Right renal cortex interstitium (tissue), 3 donors: ENCODE measurements around the gene KCNAB1. TPM values are rescaled to one million over a fixed set of nuclear protein-coding genes. Genes with fewer than 3 reads are reported as not detected.

Experiments used
- DNase-seq, 3 donors: peaks; one replicate each; pipeline ENCODE4 v3.0.0-alpha.2; 2013; ENCODE audit warnings: low read depth in 3 of 3, low spot score in 2 of 3
- polyA plus RNA-seq, 3 donors: library from polyadenylated mRNA; unstranded; fragments of 120-200 nt; gene quantifications; one replicate each; pipeline ENCODE4 v1.2.1, GENCODE V29; 2013; ENCODE audit not compliant: insufficient read length in 3 of 3

The KCNAB1 gene
- polyA plus RNA-seq, 3 donors, result 2.9 to 3.7 (median 3.0) TPM

- no peak for DNase-seq
These were observed 184.0 kb downstream of the KCNAB1 start for GRCh38 chr3:156304406-156304805.

GRCh38 chr3:156305672-156306071 lies 185.3 kb downstream of the KCNAB1 start:
- DNase-seq, result no peak

GRCh38 chr3:156307704-156308103 lies 187.3 kb downstream of the KCNAB1 start:
- DNase-seq, result no peak

GRCh38 chr3:156311431-156311830 lies 191.1 kb downstream of the KCNAB1 start:
- DNase-seq, result no peak

GRCh38 chr3:156311930-156312329 lies 191.6 kb downstream of the KCNAB1 start:
- no peak for DNase-seq

GRCh38 chr3:156316076-156316475 lies 195.7 kb downstream of the KCNAB1 start:
- no peak for DNase-seq

- no peak for DNase-seq
These were observed 197.2 kb downstream of the KCNAB1 start for GRCh38 chr3:156317462-156318074.

GRCh38 chr3:156321945-156322344 lies 201.6 kb downstream of the KCNAB1 start:
- DNase-seq, result no peak

GRCh38 chr3:156323466-156323865 lies 203.1 kb downstream of the KCNAB1 start:
- no peak for DNase-seq

GRCh38 chr3:156330415-156330814 lies 210.0 kb downstream of the KCNAB1 start:
- no peak for DNase-seq

- no peak for DNase-seq
These were observed 211.9 kb downstream of the KCNAB1 start for GRCh38 chr3:156332304-156332703.

- DNase-seq, result no peak
These were observed 214.6 kb downstream of the KCNAB1 start for GRCh38 chr3:156334841-156335545.

GRCh38 chr3:156339491-156339890 lies 219.1 kb downstream of the KCNAB1 start:
- DNase-seq, result no peak

- DNase-seq, result no peak
These were observed 221.0 kb downstream of the KCNAB1 start for GRCh38 chr3:156341332-156341731.

GRCh38 chr3:156341831-156342416 lies 221.5 kb downstream of the KCNAB1 start:
- no peak for DNase-seq

- DNase-seq, result no peak
These were observed 223.8 kb downstream of the KCNAB1 start for GRCh38 chr3:156344215-156344614.

GRCh38 chr3:156349111-156349510 lies 228.7 kb downstream of the KCNAB1 start:
- no peak for DNase-seq

- DNase-seq, result no peak
These were observed 229.6 kb downstream of the KCNAB1 start for GRCh38 chr3:156349978-156350377.

GRCh38 chr3:156350781-156351180 lies 230.4 kb downstream of the KCNAB1 start:
- no peak for DNase-seq

GRCh38 chr3:156351783-156352182 lies 231.4 kb downstream of the KCNAB1 start:
- no peak for DNase-seq

- DNase-seq, result no peak
These were observed 232.3 kb downstream of the KCNAB1 start for GRCh38 chr3:156352728-156353127.

- DNase-seq, result no peak
These were observed 233.2 kb downstream of the KCNAB1 start for GRCh38 chr3:156353563-156353962.
